Neural crest cell (in vitro differentiated cells): Measurements from ENCODE around the gene SCFD1. TPM values are rescaled to one million over a fixed set of nuclear protein-coding genes. Genes with fewer than 3 reads are reported as not detected.
"Not testable (repeated sequence)": the region's sequence is repeated elsewhere in the genome, so short reads cannot be mapped to it uniquely, and the experiment has no call there.

Source experiments
- DNase-seq: peaks from one replicate; pipeline ENCODE4 v3.0.0; 2021; ENCODE audit warnings: low read depth, mixed read lengths, low spot score
- H3K27ac Mint-ChIP-seq: one replicate; pipeline ENCODE4 v1.8.0; 2021; ENCODE audit warnings: mild to moderate bottlenecking, mixed read lengths; ENCODE audit not compliant: unreplicated experiment
- H3K27me3 Mint-ChIP-seq: 2 replicates; pipeline ENCODE4 v1.8.0; 2021; ENCODE audit warnings: low read depth, mild to moderate bottlenecking, mixed read lengths
- H3K36me3 Mint-ChIP-seq: 2 replicates; pipeline ENCODE4 v1.8.0; 2021; ENCODE audit warnings: low read depth, mild to moderate bottlenecking, mixed read lengths
- H3K4me1 Mint-ChIP-seq: 2 replicates; pipeline ENCODE4 v1.8.0; 2021; ENCODE audit warnings: mixed read lengths
- H3K4me3 Mint-ChIP-seq: one replicate; pipeline ENCODE4 v1.8.0; 2021; ENCODE audit warnings: mild to moderate bottlenecking, mixed read lengths
- H3K9me3 Mint-ChIP-seq: 2 replicates; pipeline ENCODE4 v1.8.0; 2021; ENCODE audit warnings: mixed read lengths
- total RNA-seq: library from RNA; stranded (reverse); gene quantifications from 2 replicates; pipeline ENCODE4 v1.2.1, GENCODE V29; 2021
- TF ChIP-seq, protein P1 (sequence below): fragments of 200-600 bp; sonication (generic); conservative IDR thresholded peaks from 2 replicates; pipeline ENCODE4 v1.5.0; 2021; ENCODE audit warnings: antibody characterized with exemption, mild to moderate bottlenecking

Gene SCFD1
- total RNA-seq, 1 donor from 2014 or later: 63.4 TPM

DNA sequence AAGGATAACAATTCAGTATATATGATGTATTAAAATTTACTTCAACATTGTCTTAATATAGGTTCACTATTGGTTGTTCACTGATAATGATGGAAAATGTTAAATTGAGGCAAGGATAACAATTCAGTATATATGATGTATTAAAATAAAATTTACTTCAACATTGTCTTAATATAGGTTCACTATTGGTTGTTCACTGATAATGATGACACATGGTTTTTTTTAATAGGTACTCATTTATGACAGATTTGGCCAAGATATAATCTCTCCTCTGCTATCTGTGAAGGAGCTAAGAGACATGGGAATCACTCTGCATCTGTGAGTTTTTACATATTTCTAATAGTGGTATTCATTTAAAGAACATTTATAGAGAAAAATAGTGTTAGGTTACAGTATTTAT is 8.1 kb downstream of the SCFD1 start:
- TF ChIP-seq, protein P1, sequence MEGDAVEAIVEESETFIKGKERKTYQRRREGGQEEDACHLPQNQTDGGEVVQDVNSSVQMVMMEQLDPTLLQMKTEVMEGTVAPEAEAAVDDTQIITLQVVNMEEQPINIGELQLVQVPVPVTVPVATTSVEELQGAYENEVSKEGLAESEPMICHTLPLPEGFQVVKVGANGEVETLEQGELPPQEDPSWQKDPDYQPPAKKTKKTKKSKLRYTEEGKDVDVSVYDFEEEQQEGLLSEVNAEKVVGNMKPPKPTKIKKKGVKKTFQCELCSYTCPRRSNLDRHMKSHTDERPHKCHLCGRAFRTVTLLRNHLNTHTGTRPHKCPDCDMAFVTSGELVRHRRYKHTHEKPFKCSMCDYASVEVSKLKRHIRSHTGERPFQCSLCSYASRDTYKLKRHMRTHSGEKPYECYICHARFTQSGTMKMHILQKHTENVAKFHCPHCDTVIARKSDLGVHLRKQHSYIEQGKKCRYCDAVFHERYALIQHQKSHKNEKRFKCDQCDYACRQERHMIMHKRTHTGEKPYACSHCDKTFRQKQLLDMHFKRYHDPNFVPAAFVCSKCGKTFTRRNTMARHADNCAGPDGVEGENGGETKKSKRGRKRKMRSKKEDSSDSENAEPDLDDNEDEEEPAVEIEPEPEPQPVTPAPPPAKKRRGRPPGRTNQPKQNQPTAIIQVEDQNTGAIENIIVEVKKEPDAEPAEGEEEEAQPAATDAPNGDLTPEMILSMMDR: no peak
- no peak for DNase-seq
- H3K9me3 Mint-ChIP-seq: no peaks in the 10 kb centered on the region
- H3K27ac Mint-ChIP-seq: no peak overlapping the region
- H3K27me3 Mint-ChIP-seq: no peaks in the 10 kb centered on the region
- H3K4me3 Mint-ChIP-seq: no peak overlapping the region
- peaks cover 1% of the 10 kb centered on the region for H3K36me3 Mint-ChIP-seq
- H3K4me1 Mint-ChIP-seq: no peaks in the 10 kb centered on the region

- H3K36me3 Mint-ChIP-seq: peaks cover 15% of the 10 kb centered on the region
- H3K27ac Mint-ChIP-seq: no peak overlapping the region
- TF ChIP-seq, protein P1: no peak
- no peak for DNase-seq
- H3K4me3 Mint-ChIP-seq: no peak overlapping the region
- no peaks in the 10 kb centered on the region for H3K4me1 Mint-ChIP-seq
- no peaks in the 10 kb centered on the region for H3K9me3 Mint-ChIP-seq
- no peaks in the 10 kb centered on the region for H3K27me3 Mint-ChIP-seq
These were observed 10.6 kb downstream of the SCFD1 start for GRCh38 chr14:30632730-30633129.

DNA sequence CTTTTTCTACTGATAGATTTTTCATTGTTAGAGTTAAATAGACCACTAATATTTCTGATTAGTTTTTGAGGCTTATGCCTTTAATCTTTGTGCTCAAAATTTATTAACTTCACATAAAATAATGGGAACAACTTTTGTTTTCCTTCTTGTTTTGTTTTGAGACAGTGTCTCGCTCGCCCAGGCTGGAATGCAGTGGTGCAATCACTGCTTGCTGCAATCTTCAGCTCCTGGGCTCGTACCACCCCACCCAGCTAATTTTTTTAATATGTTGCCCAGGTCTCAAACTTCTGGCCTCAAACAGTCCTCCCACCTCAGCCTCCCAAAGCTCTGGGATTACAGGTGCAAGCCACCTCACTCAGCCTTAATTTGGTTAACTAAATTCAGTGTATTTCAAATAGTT is 16.8 kb downstream of the SCFD1 start:
- H3K36me3 Mint-ChIP-seq: peaks cover 29% of the 10 kb centered on the region
- TF ChIP-seq, protein P1: no peak
- H3K27me3 Mint-ChIP-seq: no peaks in the 10 kb centered on the region
- H3K9me3 Mint-ChIP-seq: peaks cover under 1% of the 10 kb centered on the region
- no peak overlapping the region for H3K4me3 Mint-ChIP-seq
- H3K27ac Mint-ChIP-seq: no peak overlapping the region
- no peaks in the 10 kb centered on the region for H3K4me1 Mint-ChIP-seq
- no peak for DNase-seq

DNA sequence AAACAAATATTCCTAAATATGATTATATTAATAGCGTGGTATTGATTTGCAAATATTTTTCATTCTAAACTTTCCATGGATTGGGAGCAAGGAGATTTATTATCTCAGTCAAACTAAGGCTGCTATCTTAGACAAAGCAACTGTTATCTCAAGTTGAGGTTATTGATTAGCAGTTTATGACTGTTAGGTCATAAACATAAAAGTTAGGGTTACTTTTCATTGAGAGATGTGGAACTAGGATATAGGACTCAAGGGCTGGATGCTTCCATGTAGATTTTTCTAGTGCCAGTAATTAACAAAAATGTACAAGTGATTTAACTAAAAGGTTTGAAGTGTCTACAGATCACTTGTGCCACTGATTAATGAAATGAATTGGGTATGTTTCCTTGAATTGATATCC is 19.1 kb downstream of the SCFD1 start:
- Mint-ChIP-seq H3K27ac (no peak overlapping the region), H3K4me1 (no peaks in the 10 kb centered on the region), H3K9me3 (peaks cover 16% of the 10 kb centered on the region), H3K36me3 (peaks cover 42% of the 10 kb centered on the region), H3K27me3 (no peaks in the 10 kb centered on the region), H3K4me3 (no peak overlapping the region)
- DNase-seq: no peak
- TF ChIP-seq, protein P1: no peak

DNA sequence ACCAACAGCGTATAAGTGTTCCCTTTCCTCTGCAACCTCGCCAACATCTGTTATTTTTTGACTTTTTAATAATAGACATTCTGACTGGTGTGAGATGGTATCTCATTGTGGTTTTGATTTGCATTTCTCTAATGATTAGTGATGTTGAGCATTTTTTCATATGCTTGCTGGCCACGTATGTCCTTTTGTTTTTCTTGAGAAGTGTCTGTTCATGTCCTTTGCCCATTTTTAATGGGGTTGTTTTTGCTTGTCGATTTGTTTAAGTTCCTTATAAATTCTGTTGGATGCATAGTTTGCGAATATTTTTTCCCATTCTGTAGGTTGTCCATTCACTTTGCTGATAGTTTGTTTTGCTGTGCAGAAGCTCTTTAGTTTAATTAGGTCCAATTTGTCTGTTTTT is 22.3 kb downstream of the SCFD1 start:
- not testable (repeated sequence) for H3K4me3 Mint-ChIP-seq, H3K27me3 Mint-ChIP-seq, H3K4me1 Mint-ChIP-seq, H3K27ac Mint-ChIP-seq, DNase-seq
- peaks cover 47% of the 10 kb centered on the region for H3K36me3 Mint-ChIP-seq
- peaks cover 16% of the 10 kb centered on the region for H3K9me3 Mint-ChIP-seq

GRCh38 chr14:30645600-30645999 is 23.5 kb downstream of the SCFD1 start:
- H3K4me3 Mint-ChIP-seq: no peak overlapping the region
- H3K27me3 Mint-ChIP-seq: no peaks in the 10 kb centered on the region
- H3K4me1 Mint-ChIP-seq: no peaks in the 10 kb centered on the region
- no peak overlapping the region for H3K27ac Mint-ChIP-seq
- TF ChIP-seq, protein P1: no peak
- no peak for DNase-seq
- H3K9me3 Mint-ChIP-seq: peaks cover 16% of the 10 kb centered on the region
- peaks cover 47% of the 10 kb centered on the region for H3K36me3 Mint-ChIP-seq
